HCT116 (cell line): ENCODE data around the gene ETNPPL. TPM values are rescaled to one million over a fixed set of nuclear protein-coding genes. Genes with fewer than 3 reads are reported as not detected.

ENCODE experiments used
- ATAC-seq: fragments of 200-7000 bp; cut with Tn5 transposase; 2 replicates; pipeline ENCODE4 v1.9.1; 2020; ENCODE audit warnings: mild to moderate bottlenecking, moderate library complexity
- BruUV-seq: library from RNA; stranded (reverse); fragments of 400-500 nt; replicated peaks from 2 replicates; lab custom pipeline; 2021; lab: Mats Ljungman, UMichigan
- CTCF ChIA-PET: fragments of 300-600 bp; sonication (Branson Sonifier 250); formaldehyde crosslinking; loops from one replicate; lab custom pipeline; 2021; ENCODE audit warnings: antibody characterized with exemption; lab: Charles Lee
- POLR2A ChIA-PET: fragments of 300-600, 350-600 bp; sonication (Branson Sonifier 250); formaldehyde crosslinking; loops from one replicate; lab custom pipeline; 2021; ENCODE audit warnings: antibody characterized with exemption; lab: Charles Lee
- RAD21 ChIA-PET, 2 experiments: fragments of 300-600 bp; sonication (Branson Sonifier 250); formaldehyde crosslinking; loops; one replicate each; lab custom pipeline; 2023; ENCODE audit warnings: low total read pairs in 2 of 2; ENCODE audit not compliant: uncharacterized antibody in 2 of 2, unreplicated experiment in 2 of 2, low non-redundant PET in 1 of 2; lab: Charles Lee
- DNase-seq: peaks from one replicate; pipeline ENCODE4 v3.0.0-alpha.2; 2010; ENCODE audit warnings: low read depth, low spot score
- H2AFZ ChIP-seq: fragments of 200-600 bp; shearing (Covaris generic), sonication (generic); 2 replicates; pipeline ENCODE4 v1.6.1; 2017; ENCODE audit warnings: low read depth, mixed run types, mixed read lengths, antibody characterized with exemption, low read length; ENCODE audit not compliant: poor library complexity, severe bottlenecking
- H3K27ac ChIP-seq: 2 replicates; pipeline ENCODE4 v1.5.1; 2012; ENCODE audit warnings: low read depth, low read length
- H3K27me3 ChIP-seq: fragments of 200-600 bp; sonication (generic); 2 replicates; pipeline ENCODE4 v1.6.1; 2016; ENCODE audit warnings: mixed run types, low read length, mixed read lengths; ENCODE audit not compliant: insufficient read depth
- H3K36me3 ChIP-seq, 2 experiments: fragments of 200-500 bp in 1 of 2; fragments of 200-600 bp in 1 of 2; sonication (Bioruptor generic) in 1 of 2; sonication (generic) in 1 of 2; 2 replicates each; pipeline versions ENCODE4 v1.5.1 to v1.6.1; 2014 to 2016; ENCODE audit warnings: low read length in 2 of 2, inconsistent platforms in 1 of 2, mixed read lengths in 1 of 2, mixed run types in 1 of 2; ENCODE audit not compliant: insufficient read depth in 2 of 2, control insufficient read depth in 1 of 2
- H3K4me1 ChIP-seq, 2 experiments: fragments of 200-600 bp in 1 of 2; sonication (generic) in 1 of 2; 2 replicates each; pipeline versions ENCODE4 v1.5.1 to v1.6.1; 2012 to 2017; ENCODE audit warnings: low read length in 2 of 2, inconsistent platforms in 1 of 2, mild to moderate bottlenecking in 1 of 2, mixed read lengths in 1 of 2, mixed run types in 1 of 2, moderate library complexity in 1 of 2; ENCODE audit not compliant: insufficient read depth in 2 of 2, control insufficient read depth in 1 of 2
- H3K4me2 ChIP-seq: fragments of 200-600 bp; sonication (generic); 2 replicates; pipeline ENCODE4 v1.6.1; 2017; ENCODE audit warnings: mixed run types, low read length, mixed read lengths
- H3K4me3 ChIP-seq, 2 experiments: fragments of 200-600 bp in 1 of 2; sonication (generic) in 1 of 2; replicated peaks in 1 of 2; 2 replicates each; pipeline ENCODE4 v1.5.1; 2011 to 2016; ENCODE audit warnings: low read length in 2 of 2, control low read depth in 1 of 2, low read depth in 1 of 2, mild to moderate bottlenecking in 1 of 2, mixed read lengths in 1 of 2, mixed run types in 1 of 2
- H3K79me2 ChIP-seq: fragments of 200-600 bp; sonication (generic); 2 replicates; pipeline ENCODE4 v1.6.1; 2017; ENCODE audit warnings: mild to moderate bottlenecking, mixed run types, low read length, moderate library complexity, mixed read lengths; ENCODE audit not compliant: insufficient read depth
- H3K9ac ChIP-seq: fragments of 200-600 bp; sonication (generic); 2 replicates; pipeline ENCODE4 v1.6.1; 2016; ENCODE audit warnings: low read length, mixed read lengths
- H3K9me2 ChIP-seq: fragments of 200-600 bp; sonication (generic), shearing (Covaris generic); 2 replicates; pipeline ENCODE4 v1.6.1; 2017; ENCODE audit warnings: mixed run types, mild to moderate bottlenecking, moderate library complexity; ENCODE audit not compliant: insufficient read depth
- H3K9me3 ChIP-seq, 2 experiments: fragments of 200-500 bp in 1 of 2; fragments of 200-600 bp in 1 of 2; sonication (Bioruptor generic) in 1 of 2; sonication (generic) in 1 of 2; 2 replicates each; pipeline ENCODE4 v1.6.1; 2014 to 2017; ENCODE audit warnings: low read length in 2 of 2, mixed read lengths in 2 of 2, inconsistent platforms in 1 of 2, low read depth in 1 of 2, mild to moderate bottlenecking in 1 of 2, mixed run types in 1 of 2, moderate library complexity in 1 of 2; ENCODE audit not compliant: control insufficient read depth in 1 of 2, insufficient read depth in 1 of 2
- H4K20me1 ChIP-seq: fragments of 200-600 bp; sonication (generic), shearing (Covaris generic); 2 replicates; pipeline ENCODE4 v1.6.1; 2017; ENCODE audit warnings: mixed run types, mild to moderate bottlenecking, moderate library complexity; ENCODE audit not compliant: insufficient read depth
- CBX3 ChIP-seq: IDR thresholded peaks from 2 replicates; pipeline ENCODE4 v1.6.1; 2012; ENCODE audit warnings: low read depth
- CTCF ChIP-seq, 3 experiments: fragments of 200-600 bp in 1 of 3; sonication (generic) in 1 of 3; IDR thresholded peaks in 2 of 3; conservative IDR thresholded peaks in 1 of 3; 2 replicates each; pipeline ENCODE4 v1.5.1; 2012 to 2017; ENCODE audit warnings: low read depth in 2 of 3, low read length in 2 of 3, antibody characterized with exemption in 1 of 3, borderline replicate concordance in 1 of 3, control low read depth in 1 of 3, mild to moderate bottlenecking in 1 of 3, mixed read lengths in 1 of 3, mixed run types in 1 of 3, moderate library complexity in 1 of 3; ENCODE audit not compliant: insufficient read depth in 1 of 3
- EGR1 ChIP-seq: IDR thresholded peaks from 2 replicates; pipeline ENCODE4 v1.6.1; 2012; ENCODE audit warnings: low read depth
- ELF1 ChIP-seq: IDR thresholded peaks from 2 replicates; pipeline ENCODE4 v1.6.1; 2012; ENCODE audit warnings: low read depth, borderline replicate concordance
- EZH2 ChIP-seq: fragments of 200-600 bp; sonication (generic); IDR thresholded peaks from 2 replicates; pipeline ENCODE4 v1.6.1; 2017; ENCODE audit warnings: antibody characterized with exemption, mixed run types
- EZH2phosphoT487 ChIP-seq: fragments of 200-600 bp; IDR thresholded peaks from 2 replicates; pipeline ENCODE4 v1.6.1; 2018; ENCODE audit warnings: antibody characterized with exemption, borderline replicate concordance
- FOSL1 ChIP-seq: IDR thresholded peaks from 2 replicates; pipeline ENCODE4 v1.6.1; 2012; ENCODE audit warnings: low read depth
- POLR2AphosphoS5 ChIP-seq: IDR thresholded peaks from 2 replicates; pipeline ENCODE4 v1.6.1; 2011; ENCODE audit warnings: mild to moderate bottlenecking, low read depth, low read length, moderate library complexity
- RAD21 ChIP-seq: IDR thresholded peaks from 2 replicates; pipeline ENCODE4 v1.6.1; 2012; ENCODE audit warnings: low read depth, mild to moderate bottlenecking
- REST ChIP-seq: IDR thresholded peaks from 2 replicates; pipeline ENCODE4 v1.6.1; 2012; ENCODE audit warnings: low read depth
- SIN3A ChIP-seq: IDR thresholded peaks from 2 replicates; pipeline ENCODE4 v1.6.1; 2012; ENCODE audit warnings: low read depth
- SP1 ChIP-seq: IDR thresholded peaks from 2 replicates; pipeline ENCODE4 v1.6.1; 2012; ENCODE audit warnings: low read depth
- SRF ChIP-seq: IDR thresholded peaks from 2 replicates; pipeline ENCODE4 v1.6.1; 2012; ENCODE audit warnings: low read depth
- YY1 ChIP-seq: IDR thresholded peaks from 2 replicates; pipeline ENCODE4 v1.6.1; 2011; ENCODE audit warnings: low read length, low read depth, moderate library complexity, mild to moderate bottlenecking; ENCODE audit not compliant: insufficient replicate concordance; ENCODE audit errors: extremely low read depth
- ZBTB33 ChIP-seq: IDR thresholded peaks from 2 replicates; pipeline ENCODE4 v1.6.1; 2011; ENCODE audit warnings: mild to moderate bottlenecking, low read length, moderate library complexity; ENCODE audit not compliant: insufficient replicate concordance; ENCODE audit errors: extremely low read depth
- intact Hi-C: fragments of 100-400 bp; cut with micrococcal nuclease; formaldehyde crosslinking; loops from 2 replicates; pipeline ENCODE4 v1.10.0; 2022
- total RNA-seq: library from RNA; stranded (reverse); gene quantifications from one replicate; pipeline ENCODE4 v1.2.1, GENCODE V29; 2021; ENCODE audit not compliant: unreplicated experiment

Gene ETNPPL
- total RNA-seq, 1 experiment from 2014 or later: not detected

GRCh38 chr4:108754327-108754726 is 8.5 kb downstream of the ETNPPL start:
- RAD21 ChIA-PET: no interaction called here
- ATAC-seq: no peak
- Histone ChIP-seq H3K9me3 (no peaks in the 10 kb centered on the region), H3K27me3 (no peaks in the 10 kb centered on the region), H3K4me2 (no peak overlapping the region), H4K20me1 (no peaks in the 10 kb centered on the region), H3K4me1 (no peaks in the 10 kb centered on the region), H3K36me3 (no peaks in the 10 kb centered on the region), H3K27ac (no peak overlapping the region), H3K9ac (no peak overlapping the region), H3K9me2 (no peaks in the 10 kb centered on the region), H3K79me2 (no peaks in the 10 kb centered on the region), H3K4me3 (no peak overlapping the region), H2AFZ (no peak overlapping the region)
- POLR2A ChIA-PET: no interaction called here
- CTCF ChIA-PET: interaction anchor here (1.0 kb wide), 1 partner anchor 32 kb away, joined by 3 read pairs; no protein-coding TSS in a partner anchor
- intact Hi-C loops: no loop called here
- BruUV-seq: no TSS peak
- TF ChIP-seq FOSL1: no peak
- no peak for TF ChIP-seq EGR1
- no peak for TF ChIP-seq EZH2phosphoT487
- no peak for TF ChIP-seq ZBTB33
- TF ChIP-seq RAD21: no peak
- no peak for TF ChIP-seq CTCF (IDR thresholded peaks at IDR 0.05 in 2 of 3, conservative IDR thresholded peaks at IDR 0.05 in 1 of 3; ENCODE audit: borderline replicate concordance in 1 of 3, insufficient read depth in 1 of 3, low read depth in 2 of 3, low read length in 2 of 3)
- TF ChIP-seq EZH2: no peak
- no peak for TF ChIP-seq SP1
- TF ChIP-seq REST: no peak
- TF ChIP-seq SRF: no peak
- TF ChIP-seq POLR2AphosphoS5: no peak
- TF ChIP-seq CBX3: no peak
- TF ChIP-seq SIN3A: no peak
- TF ChIP-seq YY1: no peak
- no peak for TF ChIP-seq ELF1
- TF ChIP-seq, all 23 proteins: peak for 0
- DNase-seq: no peak
